Keratinocyte (primary cell): ENCODE results near the gene MYMK.

Experiments used
- CTCF ChIP-seq, 3 experiments: IDR thresholded peaks in 1 of 3; conservative IDR thresholded peaks in 1 of 3; optimal IDR thresholded peaks in 1 of 3; 2 replicates in 2 of 3; 3 replicates in 1 of 3; pipeline versions ENCODE3 to v1.5.1; 2011; ENCODE audit warnings: low read length in 3 of 3, mild to moderate bottlenecking in 3 of 3, moderate library complexity in 2 of 3, control low read depth in 1 of 3, inconsistent platforms in 1 of 3; ENCODE audit not compliant: insufficient read depth in 2 of 3; ENCODE audit errors: extremely low read depth in 1 of 3
- EZH2 ChIP-seq: IDR thresholded peaks from one replicate; pipeline ENCODE4 v1.6.1; 2012; ENCODE audit warnings: inconsistent platforms, mild to moderate bottlenecking, low read length, moderate library complexity

- no peak for TF ChIP-seq CTCF (optimal IDR thresholded peaks at IDR 0.05 in 1 of 3, IDR thresholded peaks at IDR 0.05 in 1 of 3, conservative IDR thresholded peaks at IDR 0.05 in 1 of 3; ENCODE audit: extremely low read depth in 1 of 3, insufficient read depth in 2 of 3, low read length in 3 of 3)
- TF ChIP-seq EZH2, result no peak
Measured at GRCh38 chr9:133519693-133520092, 5.1 kb downstream of the MYMK start.
